Activated naive CD8-positive, alpha-beta T cell treated with anti-CD3 and anti-CD28 coated beads for 36 hours (primary cell): Measurements from ENCODE around the gene CEP162. TPM values are rescaled to one million over a fixed set of nuclear protein-coding genes. Genes with fewer than 3 reads are reported as not detected.
"Not testable (repeated sequence)": the region's sequence is repeated elsewhere in the genome, so short reads cannot be mapped to it uniquely, and the experiment has no call there.

Experiments used
- DNase-seq: peaks from one replicate; pipeline ENCODE4 v3.0.0; 2021
- H3K27ac Mint-ChIP-seq: one replicate; pipeline ENCODE4 v1.8.0; 2022; ENCODE audit warnings: mild to moderate bottlenecking, moderate library complexity, mixed read lengths
- H3K27me3 Mint-ChIP-seq: one replicate; pipeline ENCODE4 v1.8.0; 2022; ENCODE audit warnings: mild to moderate bottlenecking, mixed read lengths
- H3K36me3 Mint-ChIP-seq: one replicate; pipeline ENCODE4 v1.8.0; 2021; ENCODE audit warnings: mild to moderate bottlenecking, mixed read lengths
- H3K4me1 Mint-ChIP-seq: one replicate; pipeline ENCODE4 v1.8.0; 2021; ENCODE audit warnings: mixed read lengths
- H3K4me3 Mint-ChIP-seq: one replicate; pipeline ENCODE4 v1.8.0; 2022; ENCODE audit warnings: mild to moderate bottlenecking, moderate library complexity, mixed read lengths
- H3K9me3 Mint-ChIP-seq: one replicate; pipeline ENCODE4 v1.8.0; 2022; ENCODE audit warnings: mixed read lengths
- total RNA-seq, 2 experiments: library from RNA; stranded (reverse); gene quantifications; one replicate each; pipeline ENCODE4 v1.2.3, GENCODE V29; 2021

Gene CEP162
- total RNA-seq, 2 experiments from 2014 or later: 6.8 to 7.0 TPM

DNA sequence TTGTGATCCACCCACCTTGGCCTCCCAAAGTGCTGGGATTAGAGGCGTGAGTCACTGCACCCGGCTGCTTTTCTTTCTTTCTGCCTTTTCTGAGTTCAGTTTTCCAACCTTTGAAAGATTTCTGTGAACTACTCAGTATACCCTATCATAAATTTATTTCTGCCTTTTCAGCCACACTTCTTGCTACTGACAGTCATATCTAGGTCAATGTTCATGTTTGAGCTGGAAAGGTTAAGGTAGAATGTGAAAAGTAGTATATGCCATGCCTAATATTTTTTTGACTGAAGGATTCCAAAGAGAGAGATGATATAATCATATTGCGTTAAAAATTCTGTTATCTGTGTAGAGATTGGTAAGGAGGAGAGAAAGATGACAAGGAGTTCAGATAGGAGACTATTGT lies 25.9 kb upstream of the CEP162 start:
- no peaks in the 10 kb centered on the region for H3K36me3 Mint-ChIP-seq
- no peaks in the 10 kb centered on the region for H3K4me1 Mint-ChIP-seq
- H3K4me3 Mint-ChIP-seq: no peak overlapping the region
- no peak for DNase-seq
- H3K27me3 Mint-ChIP-seq: peaks cover 31% of the 10 kb centered on the region
- no peak overlapping the region for H3K27ac Mint-ChIP-seq
- H3K9me3 Mint-ChIP-seq: no peaks in the 10 kb centered on the region

DNA sequence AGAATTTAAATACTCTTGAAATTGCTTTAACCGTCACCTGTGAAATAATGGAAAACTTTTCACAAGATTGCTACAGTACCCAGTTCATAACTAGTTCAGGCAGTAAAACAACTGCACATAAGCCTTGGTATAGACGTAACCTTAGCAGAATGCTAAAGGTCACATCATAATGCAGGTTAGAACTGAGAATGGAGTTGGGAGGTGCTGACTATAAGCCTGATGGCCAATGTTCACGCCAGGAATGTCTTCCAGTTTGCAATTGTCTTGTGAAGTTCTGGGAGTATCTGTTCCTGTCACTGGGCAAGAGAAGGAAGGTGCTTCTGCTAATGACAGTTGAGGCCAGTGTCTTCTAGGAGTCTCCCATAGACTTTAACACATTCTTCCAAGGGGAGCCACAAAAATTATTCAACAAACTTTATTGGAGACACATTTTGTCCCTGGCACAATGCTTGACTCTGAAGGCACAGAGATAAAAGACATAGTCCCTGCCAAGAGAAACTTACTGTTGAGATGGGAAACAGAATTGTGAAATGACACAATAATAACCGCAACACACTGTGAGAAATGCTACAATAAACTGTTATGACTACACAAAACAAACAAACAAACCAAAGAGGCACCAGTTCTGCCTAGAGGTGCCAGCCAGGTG lies 24.6 kb upstream of the CEP162 start:
- no peak for DNase-seq
- no peaks in the 10 kb centered on the region for H3K36me3 Mint-ChIP-seq
- no peaks in the 10 kb centered on the region for H3K4me1 Mint-ChIP-seq
- no peak overlapping the region for H3K27ac Mint-ChIP-seq
- H3K9me3 Mint-ChIP-seq: no peaks in the 10 kb centered on the region
- H3K27me3 Mint-ChIP-seq: peaks cover 31% of the 10 kb centered on the region
- no peak overlapping the region for H3K4me3 Mint-ChIP-seq

DNA sequence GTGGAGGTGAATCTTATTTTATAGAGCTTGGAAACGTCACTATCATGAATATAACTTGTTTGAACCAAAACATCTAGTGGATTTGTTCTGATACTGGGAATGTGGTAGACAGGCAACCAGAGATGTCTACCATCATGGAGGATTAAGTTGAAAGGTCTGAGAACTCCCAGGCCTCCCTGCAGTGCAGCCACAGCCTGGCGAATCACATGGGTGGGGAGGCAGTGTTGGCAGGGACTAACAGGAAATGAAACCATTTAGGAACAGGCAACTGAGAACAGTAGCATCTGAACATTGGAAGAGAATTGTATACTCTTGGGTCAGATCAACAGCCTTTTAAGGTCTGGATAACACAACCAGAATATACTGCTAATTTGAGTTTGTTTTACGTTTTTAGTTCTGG lies 22.3 kb upstream of the CEP162 start:
- peaks cover 20% of the 10 kb centered on the region for H3K27me3 Mint-ChIP-seq
- H3K27ac Mint-ChIP-seq: no peak overlapping the region
- DNase-seq: no peak
- H3K4me1 Mint-ChIP-seq: no peaks in the 10 kb centered on the region
- H3K9me3 Mint-ChIP-seq: no peaks in the 10 kb centered on the region
- no peaks in the 10 kb centered on the region for H3K36me3 Mint-ChIP-seq
- H3K4me3 Mint-ChIP-seq: no peak overlapping the region

DNA sequence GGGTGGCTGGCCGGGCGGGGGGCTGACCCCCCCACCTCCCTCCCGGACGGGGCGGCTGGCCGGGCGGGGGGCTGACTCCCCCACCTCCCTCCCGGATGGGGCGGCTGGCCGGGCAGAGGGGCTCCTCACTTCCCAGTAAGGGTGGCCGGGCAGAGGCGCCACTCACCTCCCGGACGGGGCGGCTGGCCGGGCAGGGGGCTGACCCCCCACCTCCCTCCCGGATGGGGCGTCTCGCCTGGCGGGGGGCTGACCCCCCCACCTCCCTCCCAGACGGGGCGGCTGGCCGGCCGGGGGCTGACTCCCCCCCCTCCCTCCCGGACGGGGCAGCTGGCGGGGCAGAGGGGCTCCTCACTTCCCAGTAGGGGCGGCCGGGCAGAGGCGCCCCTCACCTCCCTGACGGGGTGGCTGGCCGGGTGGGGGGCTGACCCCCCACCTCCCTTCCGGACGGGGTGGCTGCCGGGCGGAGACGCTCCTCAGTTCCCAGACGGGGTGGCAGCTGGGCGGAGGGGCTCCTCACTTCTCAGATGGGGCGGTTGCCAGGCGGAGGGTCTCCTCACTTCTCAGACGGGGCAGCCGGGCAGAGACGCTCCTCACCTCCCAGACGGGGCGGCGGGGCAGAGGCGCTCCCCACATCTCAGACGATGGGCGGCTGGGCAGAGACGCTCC lies 17.1 kb upstream of the CEP162 start:
- not testable (repeated sequence) for H3K36me3 Mint-ChIP-seq, H3K27me3 Mint-ChIP-seq, H3K4me1 Mint-ChIP-seq, DNase-seq, H3K4me3 Mint-ChIP-seq, H3K9me3 Mint-ChIP-seq, H3K27ac Mint-ChIP-seq

DNA sequence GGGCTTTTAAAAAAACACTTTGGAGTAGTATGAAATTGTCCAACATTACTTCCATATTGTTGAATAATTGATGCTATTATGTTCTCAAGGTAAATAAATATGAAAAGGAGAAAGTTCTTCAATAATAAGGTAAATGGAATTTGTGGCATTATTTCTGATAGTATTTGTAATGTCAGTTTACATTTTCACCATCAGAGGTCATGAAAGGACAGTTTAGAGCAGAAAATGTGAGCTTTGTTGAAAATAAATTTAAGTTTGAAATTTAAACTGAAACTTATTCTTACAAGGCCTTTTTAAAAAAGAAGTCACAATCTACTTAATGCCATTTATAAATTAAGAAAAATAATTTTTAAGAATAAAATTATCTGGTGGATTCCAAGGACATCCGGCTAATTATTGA lies 15.8 kb upstream of the CEP162 start:
- H3K9me3 Mint-ChIP-seq: no peaks in the 10 kb centered on the region
- H3K36me3 Mint-ChIP-seq: no peaks in the 10 kb centered on the region
- no peaks in the 10 kb centered on the region for H3K27me3 Mint-ChIP-seq
- H3K4me3 Mint-ChIP-seq: no peak overlapping the region
- no peak for DNase-seq
- no peak overlapping the region for H3K27ac Mint-ChIP-seq
- no peaks in the 10 kb centered on the region for H3K4me1 Mint-ChIP-seq

DNA sequence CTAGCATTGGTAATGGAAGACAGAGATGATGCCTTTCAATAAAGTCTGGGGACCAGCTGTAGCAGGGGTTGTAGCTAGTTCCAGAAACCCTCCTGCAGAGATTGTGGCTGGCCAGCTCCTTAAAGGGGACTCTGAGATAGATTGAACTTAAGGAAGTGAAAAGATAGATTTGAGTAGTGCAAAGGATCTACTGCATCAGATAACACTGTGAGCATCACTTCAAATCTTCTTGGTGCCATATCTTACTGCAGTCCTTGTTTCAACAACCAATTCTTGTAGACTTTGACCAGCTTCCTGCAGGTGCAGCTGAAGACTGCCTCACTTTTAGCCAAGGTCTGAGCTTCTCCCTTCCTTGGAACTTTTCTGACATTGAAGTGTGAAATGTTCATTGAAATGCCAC lies 14.8 kb upstream of the CEP162 start:
- Mint-ChIP-seq H3K27ac (no peak overlapping the region), H3K36me3 (no peaks in the 10 kb centered on the region), H3K27me3 (peaks cover 8% of the 10 kb centered on the region), H3K9me3 (peaks cover 3% of the 10 kb centered on the region), H3K4me1 (no peaks in the 10 kb centered on the region), H3K4me3 (no peak overlapping the region)
- no peak for DNase-seq

DNA sequence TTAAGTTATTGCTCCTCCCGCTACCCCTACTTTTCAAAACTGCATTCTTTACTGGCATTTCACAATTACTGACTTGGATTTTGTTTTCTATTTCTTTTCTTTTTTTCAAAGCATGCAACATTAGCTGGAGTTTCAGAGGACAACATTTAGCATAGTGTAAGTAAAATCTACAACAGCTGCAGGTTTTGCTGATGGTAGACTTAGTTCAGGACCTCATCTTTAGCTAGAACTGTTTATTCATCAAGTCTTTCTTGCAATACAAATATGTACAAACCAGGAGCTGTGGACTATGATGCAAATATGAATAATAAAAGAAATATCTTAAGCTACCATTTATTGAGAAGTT lies 728 bp upstream of the CEP162 start:
- Mint-ChIP-seq H3K4me3 (peak overlapping the region; percentile 97), H3K27ac (peak overlapping the region; percentile 94), H3K4me1 (peaks cover 14% of the 10 kb centered on the region), H3K27me3 (peaks cover 8% of the 10 kb centered on the region), H3K9me3 (no peaks in the 10 kb centered on the region), H3K36me3 (no peaks in the 10 kb centered on the region)
- no peak for DNase-seq

DNA sequence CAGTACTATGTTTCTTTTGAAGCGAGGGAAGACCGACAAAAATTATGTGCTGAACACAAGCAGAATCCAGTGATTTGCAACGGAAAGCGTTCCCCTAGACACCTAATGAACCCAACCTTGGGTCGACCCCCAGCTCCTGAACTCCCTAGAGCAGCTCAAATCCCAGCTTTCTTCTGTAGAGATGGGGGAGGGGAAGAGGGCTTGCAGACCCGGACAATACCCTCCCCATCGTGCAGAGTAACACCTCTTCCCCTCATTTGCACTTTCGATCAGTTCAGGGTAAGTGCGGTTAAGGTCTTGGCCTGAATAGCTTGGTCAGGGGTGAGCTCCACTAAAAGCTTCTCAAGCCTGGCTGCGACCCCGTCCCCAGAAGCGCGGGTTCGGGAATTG lies 404 bp downstream of the CEP162 start:
- no peaks in the 10 kb centered on the region for H3K27me3 Mint-ChIP-seq
- H3K36me3 Mint-ChIP-seq: no peaks in the 10 kb centered on the region
- H3K27ac Mint-ChIP-seq: peak overlapping the region; percentile 94
- DNase-seq: no peak
- peaks cover 14% of the 10 kb centered on the region for H3K4me1 Mint-ChIP-seq
- H3K4me3 Mint-ChIP-seq: peak overlapping the region; percentile 97
- no peaks in the 10 kb centered on the region for H3K9me3 Mint-ChIP-seq

DNA sequence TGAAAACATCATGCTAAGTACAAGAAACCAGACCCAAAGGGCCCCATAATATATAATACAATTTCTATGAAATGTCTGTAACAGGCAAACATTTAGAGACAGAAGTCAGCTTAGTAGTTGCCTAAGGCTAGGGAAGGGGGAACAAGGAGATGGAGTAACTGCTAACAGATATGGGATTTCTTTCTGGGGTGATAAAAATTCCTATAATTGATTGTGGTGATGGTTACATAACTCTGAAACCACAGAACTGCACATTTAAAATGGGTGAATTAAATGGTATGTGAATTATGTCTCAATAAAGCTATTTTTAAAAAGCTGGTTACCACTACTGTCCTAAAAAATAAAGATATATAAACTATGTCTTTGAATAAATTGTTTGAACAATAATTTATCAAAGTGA lies 3.2 kb downstream of the CEP162 start:
- DNase-seq: no peak
- no peaks in the 10 kb centered on the region for H3K36me3 Mint-ChIP-seq
- H3K4me1 Mint-ChIP-seq: peaks cover 14% of the 10 kb centered on the region
- no peak overlapping the region for H3K4me3 Mint-ChIP-seq
- no peaks in the 10 kb centered on the region for H3K27me3 Mint-ChIP-seq
- H3K9me3 Mint-ChIP-seq: no peaks in the 10 kb centered on the region
- H3K27ac Mint-ChIP-seq: no peak overlapping the region

DNA sequence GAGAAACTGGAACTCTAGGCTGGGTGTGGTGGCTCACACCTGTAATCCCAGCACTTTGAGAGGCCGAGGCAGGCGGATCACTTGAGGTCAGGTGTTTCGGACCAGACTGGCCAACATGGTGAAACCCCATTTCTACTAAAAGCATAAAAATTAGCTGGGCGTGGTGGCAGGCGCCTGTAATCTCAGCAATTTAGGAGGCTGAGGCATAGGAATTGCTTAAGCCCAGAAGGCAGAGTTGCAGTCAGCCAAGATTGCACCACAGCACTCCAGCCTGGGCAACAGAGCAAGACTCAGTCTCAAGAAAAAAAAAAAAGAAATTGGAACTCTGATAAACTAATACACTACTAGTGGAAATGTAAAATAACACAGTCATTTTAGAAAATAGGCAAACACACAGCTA lies 3.8 kb downstream of the CEP162 start:
- H3K36me3 Mint-ChIP-seq, H3K27me3 Mint-ChIP-seq, DNase-seq, H3K27ac Mint-ChIP-seq, H3K4me3 Mint-ChIP-seq, H3K9me3 Mint-ChIP-seq: not testable (repeated sequence)
- peaks cover 14% of the 10 kb centered on the region for H3K4me1 Mint-ChIP-seq

DNA sequence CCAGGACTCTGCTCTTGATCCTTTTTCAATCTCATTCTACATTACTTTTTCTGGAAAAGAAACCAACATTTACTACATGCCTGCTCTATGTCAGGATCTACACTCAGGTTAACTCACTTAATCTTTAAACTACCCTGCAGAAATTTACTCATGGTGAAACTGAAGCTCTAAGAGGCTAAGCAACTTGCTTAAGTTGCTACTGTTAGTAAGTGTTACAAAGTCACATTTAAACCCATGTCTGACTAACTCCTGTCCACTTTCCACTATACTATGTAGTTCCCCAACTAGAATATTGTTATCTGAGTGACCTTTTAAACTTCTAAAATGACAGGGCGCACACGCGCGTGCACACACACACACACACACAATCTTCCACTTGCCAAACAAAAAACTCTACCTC lies 5.0 kb downstream of the CEP162 start:
- Mint-ChIP-seq H3K36me3 (no peaks in the 10 kb centered on the region), H3K9me3 (no peaks in the 10 kb centered on the region), H3K4me3 (no peak overlapping the region), H3K27me3 (no peaks in the 10 kb centered on the region), H3K27ac (no peak overlapping the region), H3K4me1 (peaks cover 11% of the 10 kb centered on the region)
- no peak for DNase-seq

DNA sequence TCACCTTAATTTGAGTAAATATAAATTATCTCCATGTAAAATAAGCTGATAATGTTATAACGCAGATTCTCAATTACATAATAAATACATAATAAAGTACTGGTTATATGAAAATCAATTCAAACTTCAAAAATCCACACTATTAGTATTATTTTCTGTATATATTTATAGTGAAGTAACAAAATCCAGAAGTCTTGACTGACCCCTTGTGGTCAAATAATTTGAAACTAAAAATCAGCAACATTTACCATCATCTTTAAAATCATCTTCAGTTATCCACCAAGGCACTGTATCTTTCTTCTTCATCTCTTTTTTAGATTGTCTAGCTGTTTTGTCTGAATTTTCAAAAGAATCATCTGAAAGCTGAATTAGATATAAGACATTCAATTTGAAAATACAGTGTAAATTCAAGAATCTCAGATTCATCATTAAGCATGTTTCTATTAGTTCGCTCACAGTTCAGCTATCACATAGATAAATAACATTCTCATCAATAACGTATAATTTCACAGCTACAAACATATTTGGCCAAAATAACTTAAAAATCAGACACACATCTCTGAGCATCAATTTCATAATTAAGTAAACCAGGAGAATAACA lies 6.5 kb downstream of the CEP162 start:
- DNase-seq: no peak
- Mint-ChIP-seq H3K4me1 (peaks cover 3% of the 10 kb centered on the region), H3K27ac (no peak overlapping the region), H3K36me3 (no peaks in the 10 kb centered on the region), H3K4me3 (no peak overlapping the region), H3K27me3 (no peaks in the 10 kb centered on the region), H3K9me3 (no peaks in the 10 kb centered on the region)

DNA sequence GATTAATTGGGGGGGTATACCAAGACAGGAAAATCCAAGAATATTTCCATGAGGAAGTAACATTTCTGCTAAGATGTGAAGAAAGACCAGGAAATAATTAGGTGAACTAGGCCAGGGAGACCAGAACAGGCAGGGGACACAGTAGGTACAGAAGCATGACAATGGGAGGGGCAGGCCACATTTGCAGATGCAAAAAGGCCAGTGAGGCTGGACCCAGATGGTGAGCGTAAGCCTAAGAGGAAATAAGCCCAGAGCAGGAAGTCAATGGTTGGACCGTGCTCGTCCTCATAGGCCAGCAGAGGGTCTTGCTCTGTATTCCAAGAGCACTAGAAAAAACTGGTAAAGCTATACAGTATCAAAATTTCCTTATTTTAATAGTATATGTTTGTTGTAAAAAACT lies 9.4 kb downstream of the CEP162 start:
- no peaks in the 10 kb centered on the region for H3K4me1 Mint-ChIP-seq
- no peak overlapping the region for H3K27ac Mint-ChIP-seq
- no peak overlapping the region for H3K4me3 Mint-ChIP-seq
- no peaks in the 10 kb centered on the region for H3K9me3 Mint-ChIP-seq
- H3K36me3 Mint-ChIP-seq: no peaks in the 10 kb centered on the region
- no peak for DNase-seq
- no peaks in the 10 kb centered on the region for H3K27me3 Mint-ChIP-seq

DNA sequence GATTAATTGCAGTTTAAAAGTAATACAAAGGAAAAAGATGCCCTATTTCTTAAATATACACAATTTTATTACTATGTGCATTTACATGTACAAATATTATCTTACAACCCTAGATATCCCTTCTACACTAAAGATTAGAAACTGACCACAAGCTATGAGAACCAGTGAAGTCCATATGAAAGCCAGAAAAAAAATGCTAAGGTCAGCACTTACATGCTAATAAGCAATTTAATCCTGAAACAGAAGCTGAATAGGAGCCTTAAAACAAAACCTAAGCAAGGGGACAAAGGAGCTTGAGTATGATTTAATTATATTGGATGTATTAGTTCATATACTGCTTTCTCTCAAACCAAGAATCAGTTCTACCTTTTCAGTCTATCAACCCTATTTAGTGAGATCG lies 14.2 kb downstream of the CEP162 start:
- Mint-ChIP-seq H3K4me1 (no peaks in the 10 kb centered on the region), H3K27me3 (no peaks in the 10 kb centered on the region), H3K36me3 (peaks cover 13% of the 10 kb centered on the region), H3K4me3 (no peak overlapping the region), H3K27ac (no peak overlapping the region), H3K9me3 (no peaks in the 10 kb centered on the region)
- DNase-seq: no peak

DNA sequence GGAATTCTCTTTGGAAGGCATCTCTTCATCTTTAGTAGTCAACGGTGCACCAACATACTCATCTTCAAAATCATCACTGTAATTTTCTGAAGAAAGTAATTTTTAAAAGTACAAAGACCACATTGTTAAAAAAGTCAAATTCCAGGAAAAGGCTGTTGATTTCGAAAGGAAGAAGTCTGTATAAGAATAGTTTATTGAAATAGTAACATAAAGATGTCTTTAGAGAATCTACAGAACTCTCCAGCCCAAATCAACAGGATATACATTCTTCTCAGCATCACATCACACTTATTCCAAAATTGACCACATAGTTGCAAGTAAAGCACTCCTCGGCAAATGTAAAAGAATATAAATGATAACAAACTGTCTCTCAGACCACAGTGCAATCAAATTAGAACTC lies 23.4 kb downstream of the CEP162 start:
- H3K9me3 Mint-ChIP-seq: no peaks in the 10 kb centered on the region
- no peak for DNase-seq
- H3K4me1 Mint-ChIP-seq: peaks cover 1% of the 10 kb centered on the region
- no peaks in the 10 kb centered on the region for H3K27me3 Mint-ChIP-seq
- no peak overlapping the region for H3K27ac Mint-ChIP-seq
- no peak overlapping the region for H3K4me3 Mint-ChIP-seq
- H3K36me3 Mint-ChIP-seq: peaks cover 38% of the 10 kb centered on the region

DNA sequence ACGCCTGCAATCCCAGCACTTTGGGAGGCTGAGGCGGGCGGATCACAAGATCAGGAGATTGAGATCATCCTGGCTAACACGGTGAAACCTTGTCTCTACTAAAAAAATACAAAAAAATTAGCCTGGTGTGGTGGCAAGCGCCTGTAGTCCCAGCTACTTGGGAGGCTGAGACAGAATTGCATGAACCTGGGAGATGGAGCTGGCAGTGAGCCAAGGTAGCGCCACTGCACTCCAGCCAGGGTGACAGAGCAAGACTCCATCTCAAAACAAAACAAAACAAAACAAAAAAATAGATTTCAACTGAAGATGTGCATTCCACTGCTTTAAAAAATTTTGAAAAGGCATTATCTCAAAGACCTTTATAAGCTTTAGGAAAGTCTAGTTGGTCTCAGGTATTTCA lies 27.5 kb downstream of the CEP162 start:
- H3K27me3 Mint-ChIP-seq, DNase-seq, H3K4me3 Mint-ChIP-seq, H3K9me3 Mint-ChIP-seq, H3K4me1 Mint-ChIP-seq, H3K27ac Mint-ChIP-seq: not testable (repeated sequence)
- H3K36me3 Mint-ChIP-seq: peaks cover 30% of the 10 kb centered on the region
